Measurements from ENCODE around the gene RALGPS1.

RALGPS1 gene

DNA sequence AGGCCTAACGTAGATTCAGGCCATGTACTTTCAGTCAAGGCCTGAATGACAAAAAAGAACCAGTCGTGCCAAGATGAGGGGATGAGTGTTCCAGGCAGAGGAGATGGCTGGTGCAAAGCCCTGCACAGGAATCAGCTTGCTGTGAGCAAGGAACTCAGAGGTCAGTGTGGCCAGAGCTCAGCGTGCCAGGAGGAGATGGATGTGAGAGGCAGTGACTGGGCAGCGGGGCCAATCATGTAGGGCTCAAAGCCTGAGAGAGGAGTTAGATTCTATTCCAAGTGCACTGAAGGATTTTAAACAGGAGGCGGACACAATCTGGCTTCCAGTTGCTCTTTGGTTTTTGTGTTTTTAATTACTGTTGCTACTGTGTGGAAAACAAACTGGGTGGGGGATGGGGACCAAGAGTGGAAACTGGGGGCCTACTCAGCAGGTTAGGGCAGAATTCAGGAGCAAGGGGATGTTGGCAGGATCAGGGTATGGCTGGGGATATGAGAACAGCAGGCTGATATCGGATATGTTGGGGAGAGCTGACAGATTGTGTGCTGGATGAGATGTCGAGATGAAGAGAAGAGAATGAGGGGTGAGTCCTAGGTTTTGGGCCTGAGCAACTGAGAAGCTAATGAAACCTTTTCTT, 143.5 kb downstream of the RALGPS1 start:
- no peak for DNase-seq

DNA sequence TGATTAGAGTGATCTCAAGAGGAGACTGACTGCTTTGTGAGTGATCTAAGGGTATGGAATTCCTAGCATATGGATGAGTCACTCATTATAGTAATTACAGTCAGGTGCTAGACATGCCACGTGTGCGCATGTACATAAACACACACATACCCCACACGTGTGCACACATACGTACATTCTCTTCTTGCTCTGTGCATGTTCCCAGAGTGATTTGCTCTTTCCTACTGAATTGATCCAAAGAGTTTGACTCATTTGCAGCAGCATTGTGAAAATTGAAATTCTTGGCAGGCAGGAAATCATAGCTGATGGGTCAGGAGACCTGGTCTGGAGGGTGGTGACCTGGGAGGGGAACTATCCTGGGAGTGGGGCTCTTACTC, 144.1 kb downstream of the RALGPS1 start:
- no peak for DNase-seq

DNA sequence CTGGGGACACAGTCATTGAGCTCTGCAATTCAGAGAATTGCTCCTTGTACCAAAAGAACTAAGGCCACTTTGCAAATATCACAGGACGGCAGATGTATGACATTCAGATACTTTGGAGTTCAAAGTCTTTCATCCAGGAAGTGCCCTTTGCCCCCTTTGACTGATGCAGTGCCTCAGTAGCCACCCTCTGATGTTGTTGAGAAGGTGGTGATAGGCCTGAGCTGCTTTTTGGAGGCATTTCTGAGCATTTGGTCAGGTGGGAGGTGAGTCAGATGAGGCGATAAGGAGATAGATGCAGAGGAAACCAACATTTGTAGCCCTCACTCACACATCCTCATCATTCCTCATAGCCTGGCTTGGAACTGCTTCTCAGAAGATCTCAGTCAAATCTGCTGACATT, 144.4 kb downstream of the RALGPS1 start:
- DNase-seq, result no peak

DNA sequence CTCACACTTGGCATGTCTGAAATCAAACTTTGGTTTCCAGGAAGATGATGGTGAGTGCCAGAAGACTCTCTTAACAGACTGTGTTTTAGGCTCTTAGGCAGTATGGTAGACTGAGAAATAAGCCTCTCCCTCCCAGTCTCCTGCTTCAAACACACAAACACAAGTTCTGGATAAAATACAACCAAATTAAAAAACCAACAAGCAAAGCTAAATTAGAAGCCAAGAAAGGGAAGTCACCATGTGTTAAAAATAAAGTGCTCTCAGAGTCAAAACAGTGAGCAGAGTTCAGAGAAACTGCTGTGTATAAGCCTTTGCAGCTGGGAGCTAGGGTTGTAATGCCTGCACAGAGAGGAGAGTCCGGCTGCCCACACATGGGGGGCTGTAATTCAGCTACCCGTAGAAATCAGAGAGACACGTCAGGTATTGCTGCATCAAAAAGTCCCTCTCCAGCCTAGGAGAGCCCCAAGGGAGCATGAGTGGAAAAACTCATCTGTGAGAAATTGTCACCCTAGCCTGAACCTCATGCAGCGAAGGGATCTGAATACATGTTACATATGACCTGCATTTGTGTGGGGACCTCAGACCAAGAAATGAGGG, 145.3 kb downstream of the RALGPS1 start:
- DNase-seq, result no peak

DNA sequence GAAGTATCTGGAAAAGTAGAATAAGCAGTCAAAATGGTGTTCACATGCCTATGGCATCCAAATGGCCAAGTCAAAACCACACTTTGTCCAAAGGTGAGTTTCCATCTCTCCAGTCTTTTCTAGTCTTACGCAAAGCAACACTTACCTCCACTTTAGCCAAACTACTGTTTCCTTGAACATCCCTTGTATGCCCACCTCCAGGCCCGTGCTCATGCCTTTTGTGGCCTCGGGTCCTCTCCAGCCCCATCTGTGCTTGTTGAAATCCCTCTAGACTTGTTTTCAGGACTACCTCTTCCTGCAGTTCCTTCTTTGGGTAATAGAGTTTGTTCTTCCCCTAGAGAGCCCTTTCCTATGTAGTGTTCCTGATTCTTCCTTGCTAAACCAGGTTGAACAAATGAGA, 146.8 kb downstream of the RALGPS1 start:
- DNase-seq, result no peak

DNA sequence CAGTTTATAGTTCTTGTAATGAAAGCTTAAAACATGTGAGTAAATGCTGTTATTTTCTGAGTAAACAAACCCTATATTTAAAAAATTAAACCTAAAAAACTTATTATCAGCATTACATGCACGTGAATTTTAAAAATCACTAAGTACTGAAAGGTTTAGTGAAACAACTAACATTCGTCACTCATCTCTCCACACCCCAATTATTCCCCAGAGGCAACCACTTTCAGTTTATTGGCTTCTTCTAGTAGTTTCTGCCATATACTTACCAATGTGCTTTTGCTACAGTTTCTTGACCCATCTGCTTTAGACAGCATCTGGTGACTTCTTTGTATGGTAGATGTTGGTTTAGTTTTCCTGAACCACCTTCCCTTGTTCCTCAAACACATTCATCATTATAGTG, 149.8 kb downstream of the RALGPS1 start:
- DNase-seq, result no peak

DNA sequence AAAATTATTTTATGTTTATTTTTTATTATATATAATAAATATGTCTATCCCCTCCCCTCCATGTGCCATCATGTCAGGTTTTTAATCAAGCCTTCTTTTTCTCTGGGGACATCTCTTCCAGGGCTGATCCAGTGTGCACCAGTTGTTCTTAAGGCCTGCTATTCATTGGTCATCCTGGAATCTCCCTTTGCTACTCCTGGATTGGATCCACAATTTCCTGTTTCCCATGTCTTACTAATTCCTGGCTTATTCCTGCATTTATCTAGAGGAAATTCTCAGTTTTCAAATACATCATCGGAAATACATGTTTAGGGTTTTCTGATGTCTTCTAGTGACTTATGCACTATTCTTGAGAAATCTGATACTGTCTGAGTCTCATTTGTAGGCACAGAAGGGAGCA, 151.0 kb downstream of the RALGPS1 start:
- no peak for DNase-seq

DNA sequence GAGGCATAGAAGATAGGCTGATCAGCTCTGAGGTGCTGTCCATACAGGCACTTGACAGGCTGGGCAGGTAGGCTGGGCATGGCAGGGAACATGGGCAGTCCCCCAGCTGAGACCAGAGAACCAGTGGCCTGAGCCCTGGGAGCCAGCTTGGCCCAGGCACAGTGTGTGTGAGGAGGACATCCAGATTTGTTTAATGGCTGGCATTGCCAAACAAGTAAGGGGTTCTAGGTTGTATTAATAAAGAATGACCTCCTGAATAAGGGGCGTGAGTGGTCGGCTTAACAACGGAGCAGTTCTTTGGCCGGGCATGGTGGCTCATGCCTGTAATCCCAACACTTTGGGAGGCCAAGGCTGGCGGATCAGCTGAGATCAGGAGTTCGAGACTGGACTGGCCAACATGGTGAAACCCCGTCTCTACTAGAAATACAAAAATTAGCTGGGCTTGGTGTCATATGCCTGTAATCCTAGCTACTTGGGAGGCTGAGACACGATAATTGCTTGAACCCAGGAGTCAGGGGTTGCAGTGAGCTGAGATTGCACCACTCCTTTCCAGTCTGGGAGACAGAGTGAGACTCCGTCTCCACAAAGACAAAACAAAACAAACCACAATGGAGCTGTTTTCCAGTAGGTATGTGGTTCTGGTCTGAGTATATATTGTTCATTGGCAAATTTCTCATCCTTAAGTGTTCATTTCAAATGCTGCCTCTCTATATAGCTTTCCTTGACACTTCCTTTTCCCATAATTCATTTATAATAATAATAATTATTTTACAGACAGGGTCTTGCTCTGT, 151.7 kb downstream of the RALGPS1 start:
- no peak for DNase-seq

DNA sequence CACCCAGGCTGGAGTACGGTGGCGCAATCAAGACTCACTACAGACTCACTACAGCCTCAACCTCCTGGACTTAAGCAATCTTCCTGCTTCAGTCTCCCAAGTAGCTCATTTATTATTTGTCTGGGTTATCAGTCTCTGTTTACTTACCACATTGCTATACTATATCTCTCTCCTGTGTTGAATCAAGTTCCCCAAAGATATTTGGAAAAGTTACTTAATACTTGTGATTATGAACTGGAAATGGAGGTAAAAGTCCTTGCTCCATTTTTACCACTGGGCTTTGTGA, 152.2 kb downstream of the RALGPS1 start:
- DNase-seq, result no peak

DNA sequence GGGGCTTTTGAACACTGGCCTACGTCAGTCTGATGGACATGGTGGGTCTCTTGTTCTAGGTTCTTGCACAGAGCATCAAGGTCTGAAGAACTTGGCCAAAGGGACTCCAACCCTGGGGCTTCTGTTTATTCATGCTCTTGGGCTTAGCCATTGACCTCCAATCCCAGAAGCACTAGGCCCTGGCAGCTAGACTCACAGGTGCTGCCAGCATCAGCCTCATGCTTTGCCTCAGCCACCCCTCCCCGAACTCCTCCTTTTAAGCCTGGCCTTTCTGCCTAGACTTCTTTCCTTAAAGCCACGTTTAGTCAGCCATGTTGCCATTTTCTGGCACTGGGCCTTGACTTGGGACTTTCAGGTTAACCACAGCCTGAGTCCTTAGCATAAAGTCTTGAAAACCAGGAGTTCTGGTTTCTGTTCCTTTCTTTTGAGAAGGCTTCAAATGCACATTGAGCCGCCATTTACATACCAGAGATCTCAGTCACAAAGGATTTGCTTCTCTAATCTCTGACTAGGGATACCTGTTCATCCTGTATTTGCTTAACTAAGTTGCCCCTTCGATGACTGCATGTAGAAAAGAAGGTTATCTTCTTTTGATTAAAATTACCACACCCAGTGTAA, 153.1 kb downstream of the RALGPS1 start:
- DNase-seq, result no peak

DNA sequence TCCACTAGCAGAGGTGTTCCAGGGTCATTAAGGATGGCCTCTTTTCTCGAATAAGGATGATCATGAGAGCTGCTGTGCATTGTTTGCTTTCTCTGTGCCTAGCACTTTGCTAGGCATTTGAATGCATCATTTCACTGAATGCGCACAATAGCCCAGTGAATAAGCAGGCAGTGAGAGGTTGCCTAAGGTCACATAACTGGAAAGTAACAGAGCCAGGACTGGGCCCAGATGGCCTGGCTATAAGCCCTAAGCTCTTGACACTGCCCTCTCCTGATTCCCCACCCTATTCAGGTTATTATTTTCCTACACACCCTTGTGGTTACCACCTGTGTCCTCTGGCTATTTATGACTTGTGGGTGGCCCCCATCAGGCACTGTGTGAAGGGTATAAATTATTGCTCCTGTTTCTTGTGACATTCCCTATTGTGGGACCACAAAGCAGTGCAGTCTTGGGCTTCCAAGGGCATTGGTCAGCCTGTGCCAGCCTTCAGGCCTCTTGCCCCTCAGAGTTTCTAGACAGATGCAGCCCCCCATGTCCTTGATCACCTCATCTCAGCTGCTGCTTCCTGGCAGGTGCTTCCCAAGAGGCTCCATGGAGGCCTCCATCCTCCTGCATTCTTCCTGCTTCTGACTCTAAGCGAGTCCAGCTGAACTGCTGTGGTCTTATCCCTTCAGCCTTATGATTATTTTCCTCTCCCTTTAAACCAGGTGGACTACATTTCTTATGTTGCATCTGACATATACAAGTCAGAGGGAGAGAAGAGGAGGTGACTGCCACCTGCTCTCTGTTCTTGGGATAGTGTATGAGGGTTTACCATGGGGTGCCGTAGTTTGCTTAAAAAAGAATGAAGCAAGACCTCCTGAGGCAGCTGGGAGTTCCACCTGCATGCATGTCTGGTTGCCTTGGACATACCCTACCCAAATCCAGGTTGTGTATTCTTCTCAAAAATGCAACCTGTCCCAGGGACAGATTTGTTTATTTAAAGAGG, 160.3 kb downstream of the RALGPS1 start:
- DNase-seq, result no peak

DNA sequence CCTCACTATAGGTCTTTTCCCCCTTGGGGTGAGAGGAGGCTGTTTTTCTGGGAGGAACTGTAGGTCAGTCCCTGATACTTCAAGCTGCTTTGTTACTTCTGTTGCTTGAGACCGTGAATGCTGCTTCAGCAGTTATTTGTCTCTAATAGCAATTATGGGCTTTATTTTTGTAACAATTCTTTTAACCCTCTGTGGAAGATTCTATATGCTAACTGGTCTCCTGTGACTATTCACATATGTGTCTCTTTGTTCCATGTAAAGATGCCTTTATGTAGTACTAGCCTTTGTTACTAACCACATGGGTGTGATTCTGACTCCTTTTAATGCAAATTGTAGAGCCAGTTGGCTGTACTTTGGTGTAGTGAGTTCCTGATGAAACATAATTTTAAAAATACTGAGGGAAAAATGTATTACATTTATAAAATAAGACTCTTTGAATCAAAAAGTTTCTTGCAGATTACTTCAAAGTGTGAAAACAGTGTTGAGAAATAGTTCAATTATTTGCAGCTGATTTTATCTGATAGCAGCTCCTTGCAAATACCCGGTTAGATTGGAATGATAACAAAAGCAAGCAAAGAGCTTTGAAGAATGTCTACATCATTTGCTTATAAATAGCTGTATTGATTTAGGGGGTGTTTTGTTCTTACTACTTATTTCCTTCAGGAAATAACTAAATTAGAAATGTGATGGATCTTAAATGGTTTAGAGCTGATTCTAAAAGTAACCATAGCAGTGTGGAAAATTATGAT, 161.2 kb downstream of the RALGPS1 start:
- DNase-seq, result no peak

DNA sequence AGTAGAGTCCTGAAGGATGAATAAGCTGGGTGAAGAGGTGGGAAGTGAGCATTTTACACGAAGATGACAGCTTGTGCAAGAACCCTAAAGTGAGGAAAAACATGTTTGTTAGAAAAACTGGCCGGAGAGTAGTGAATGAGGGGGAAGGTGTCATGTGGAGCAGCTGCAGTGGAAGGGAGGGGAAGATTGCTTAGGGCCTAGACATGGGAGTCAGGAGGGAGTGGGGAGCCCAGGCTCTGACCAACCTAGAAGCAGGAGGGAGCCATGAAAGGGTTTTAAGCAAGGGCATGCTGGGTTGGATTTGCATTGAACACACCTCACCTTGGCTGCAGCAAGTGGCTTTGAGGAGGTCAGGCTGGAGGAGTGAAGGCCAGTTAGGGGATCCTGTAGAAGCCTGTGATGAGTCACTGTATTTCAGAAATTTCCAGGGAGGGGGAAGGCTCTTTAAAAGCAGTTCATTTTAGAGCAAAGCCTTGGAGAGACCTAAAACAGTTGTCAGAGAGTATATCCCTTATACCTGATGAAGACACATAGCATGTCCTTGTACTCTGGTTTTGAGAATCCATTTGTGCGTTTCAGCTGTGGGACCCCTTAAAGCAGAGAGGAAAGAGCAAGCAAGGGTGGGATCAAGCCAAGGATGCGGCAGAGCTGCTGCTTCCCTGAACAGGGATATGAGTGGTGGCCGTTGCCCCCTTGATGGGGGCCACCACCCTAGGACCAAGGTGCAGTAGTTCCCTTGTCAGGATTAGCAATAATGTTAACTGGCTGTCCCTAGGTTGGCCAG, 162.5 kb downstream of the RALGPS1 start:
- no peak for DNase-seq

DNA sequence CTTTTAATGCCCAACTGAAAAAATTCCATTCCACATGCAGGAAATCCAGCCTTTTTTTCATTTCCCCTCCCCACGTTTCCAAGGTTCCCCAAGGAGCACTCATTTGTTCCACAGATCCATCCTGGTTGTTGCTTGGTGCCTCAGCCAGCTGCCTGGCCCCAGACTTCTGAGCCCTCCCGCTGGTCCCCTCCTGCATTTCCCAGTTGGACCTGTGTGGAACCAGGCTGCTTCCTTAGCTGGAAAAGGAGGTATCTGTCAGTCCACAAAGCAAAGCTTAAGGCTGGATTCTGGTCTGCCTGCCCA, 163.0 kb downstream of the RALGPS1 start:
- DNase-seq, result no peak

DNA sequence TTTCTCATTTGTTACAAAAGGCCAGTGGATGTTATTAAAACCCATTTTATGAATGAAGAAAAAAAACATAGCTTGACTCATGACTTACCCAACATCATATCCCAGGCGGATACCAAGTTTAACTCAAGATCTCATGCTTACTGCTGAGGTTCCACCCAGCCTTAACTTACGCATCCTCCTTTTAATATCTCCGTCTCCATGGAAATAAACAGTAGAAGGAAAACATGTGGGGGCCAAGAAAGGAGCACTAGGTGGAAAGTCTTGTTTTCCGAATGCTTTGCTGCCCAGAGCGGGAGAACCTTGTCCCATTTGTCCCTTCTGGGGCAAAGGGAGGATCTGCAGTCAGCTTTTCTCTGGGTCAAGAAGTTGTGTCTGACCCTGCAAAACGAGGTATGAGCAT, 163.8 kb downstream of the RALGPS1 start:
- no peak for DNase-seq

DNA sequence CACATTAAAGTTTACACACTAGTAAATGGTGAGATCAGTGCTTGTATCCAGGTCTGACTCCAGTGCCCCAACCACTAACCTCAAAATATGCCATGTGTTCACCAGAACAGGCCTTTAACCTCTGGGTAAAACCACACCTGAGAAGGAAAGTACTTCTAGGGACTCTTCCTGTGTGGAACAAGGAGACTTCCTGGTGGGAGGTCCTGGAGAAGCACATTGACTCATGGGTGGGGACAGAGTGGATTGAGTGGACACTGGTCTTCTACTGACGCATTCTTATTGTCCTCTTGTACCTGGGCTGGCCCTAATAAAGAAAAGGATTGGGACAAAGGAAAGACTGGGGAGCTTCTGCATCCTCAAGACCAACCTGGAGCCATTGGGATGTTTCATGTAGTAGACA, 164.4 kb downstream of the RALGPS1 start:
- DNase-seq, result no peak

DNA sequence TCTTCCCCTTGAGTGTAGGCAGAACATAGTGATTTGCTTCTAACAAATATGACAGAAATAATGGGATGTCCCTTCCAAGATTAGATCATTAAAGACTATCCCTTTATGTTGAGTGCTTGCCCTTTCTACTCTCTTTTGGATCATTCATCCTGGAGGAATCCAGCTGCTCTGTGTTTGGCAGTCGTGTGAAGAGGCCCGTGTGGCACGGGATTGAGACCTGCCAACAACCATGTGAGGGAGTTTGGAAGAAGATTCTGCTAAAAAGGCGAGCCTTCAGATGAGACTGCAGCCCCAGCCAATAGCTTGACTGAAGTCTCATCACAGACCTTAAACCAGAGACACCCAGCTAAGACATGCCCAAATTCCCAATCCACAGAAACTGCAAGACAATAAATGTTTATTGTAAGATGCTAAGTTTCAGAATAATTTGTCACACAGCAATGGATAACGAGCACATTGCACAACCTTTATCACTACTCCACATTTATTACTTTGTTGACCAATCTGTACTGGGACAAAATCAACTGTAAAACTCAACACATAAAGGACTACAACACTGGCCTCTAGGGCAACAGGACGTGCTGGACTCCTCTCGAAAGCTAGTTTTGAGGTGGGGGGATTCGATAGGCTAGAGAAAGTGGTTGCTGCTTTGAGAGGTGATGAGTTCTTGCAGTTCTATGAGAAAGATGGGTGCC, 165.0 kb downstream of the RALGPS1 start:
- no peak for DNase-seq

DNA sequence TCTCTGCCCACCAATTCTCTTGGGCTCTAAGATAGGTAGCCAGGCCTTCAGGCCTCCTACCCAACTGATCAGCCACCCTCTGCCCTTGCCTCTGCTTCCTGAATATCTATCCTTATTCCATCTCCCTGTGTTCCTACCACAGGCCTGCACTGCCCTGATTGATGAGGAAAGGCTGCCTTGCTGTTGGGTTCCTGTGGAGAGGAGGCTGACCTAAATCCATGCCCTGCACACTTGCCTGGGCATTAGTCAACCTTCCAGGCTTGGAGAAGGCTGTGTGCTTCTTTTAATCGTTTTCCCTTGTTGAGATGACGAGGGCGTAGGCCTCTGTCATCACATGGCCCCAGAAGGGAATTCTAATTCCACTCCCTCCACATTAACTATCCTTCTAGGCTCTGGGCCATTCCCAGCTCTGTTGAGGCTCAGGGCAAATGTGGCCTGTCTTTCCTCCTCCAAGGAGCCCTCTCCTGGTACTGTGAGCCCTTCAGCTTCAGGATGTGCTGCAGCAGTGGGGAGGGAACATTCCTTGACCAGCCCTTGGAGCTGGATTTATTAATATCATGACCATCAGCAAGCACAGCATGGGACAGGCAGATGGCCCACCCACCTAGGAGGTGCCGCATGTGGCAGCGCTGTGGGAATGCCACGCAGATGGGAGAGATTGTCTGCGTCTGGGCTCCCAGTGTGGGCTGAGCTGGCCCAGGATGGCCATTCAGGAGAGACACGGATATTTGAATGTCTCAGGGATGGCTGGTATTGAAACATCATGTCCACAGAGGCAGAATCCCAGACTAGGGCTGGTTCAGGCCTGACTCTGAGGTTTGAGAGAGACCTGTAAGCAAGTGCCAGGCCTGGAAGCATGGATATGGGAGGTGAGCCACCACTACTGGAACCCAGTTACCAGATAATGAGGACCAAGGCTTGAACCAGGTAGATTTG, 166.9 kb downstream of the RALGPS1 start:
- DNase-seq, result no peak

DNA sequence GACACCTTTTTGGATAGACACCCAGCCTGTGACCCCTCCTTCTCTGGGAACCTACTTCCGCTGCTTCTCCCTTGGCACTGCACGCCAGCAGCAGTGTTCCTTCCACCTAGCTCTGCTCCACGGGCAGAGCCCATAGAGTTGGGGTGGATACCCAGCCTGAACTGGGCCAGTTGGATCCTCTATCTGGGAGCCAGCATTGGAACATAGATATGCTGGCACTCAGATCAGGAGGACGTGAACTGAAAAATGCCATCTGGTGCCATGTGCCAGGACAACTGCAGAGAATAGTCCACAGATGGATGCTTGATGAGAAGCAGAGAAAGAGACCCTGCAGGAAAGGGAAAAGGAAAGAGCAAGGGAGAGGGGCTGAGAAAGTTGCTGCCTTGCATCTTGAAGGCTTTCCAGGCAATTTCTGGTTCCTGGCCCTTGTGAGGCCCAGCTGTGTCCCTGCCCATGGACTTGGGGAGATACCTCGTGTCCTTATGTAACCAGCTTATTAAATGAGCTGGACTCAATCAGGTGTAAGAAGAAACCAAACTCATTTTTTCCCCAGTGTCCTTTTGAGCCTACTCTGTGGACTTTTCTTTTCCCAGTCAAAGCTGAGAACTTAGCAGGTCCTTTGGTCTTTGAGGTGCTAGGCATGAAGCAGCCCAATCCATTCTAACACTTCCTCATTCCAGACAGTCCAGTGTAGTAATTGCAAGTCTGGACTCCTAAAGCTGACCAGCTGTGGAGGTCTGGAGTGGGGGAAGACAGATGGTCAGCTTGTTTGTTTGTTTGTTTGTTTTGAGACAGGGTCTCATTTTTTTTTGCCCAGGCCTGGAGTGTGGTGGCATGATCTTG, 168.8 kb downstream of the RALGPS1 start:
- no peak for DNase-seq

All from activated CD4-positive, alpha-beta T cell treated with anti-CD3 and anti-CD28 coated beads, Interleukin-2, amount 50 U/mL, for 48 hours (primary cell).